ENCODE measurements around the gene WDR33. TPM values are rescaled to one million over a fixed set of nuclear protein-coding genes. Genes with fewer than 3 reads are reported as not detected.
"Not testable (repeated sequence)": the region's sequence is repeated elsewhere in the genome, so short reads cannot be mapped to it uniquely, and the experiment has no call there.

The WDR33 gene
- total and polyA plus RNA-seq, 4 donors, result 8.2 to 37.5 (median 22.4) TPM

GRCh38 chr2:127776122-127776780 is 34.7 kb downstream of the WDR33 start (continued):
- TF ChIP-seq CTCF (IDR thresholded peaks at IDR 0.05; ENCODE audit: low read depth, low read length, missing input control) (no peak), JUND (IDR thresholded peaks at IDR 0.05) (no peak), SP1 (IDR thresholded peaks at IDR 0.05) (no peak), TAF1 (conservative IDR thresholded peaks at IDR 0.05) (no peak), EGR1 (IDR thresholded peaks at IDR 0.05; ENCODE audit: low read depth in 2 of 2) (no peak), GABPA (IDR thresholded peaks at IDR 0.05 in 1 of 2, conservative IDR thresholded peaks at IDR 0.05 in 1 of 2) (no peak)

- no peaks in the 10 kb centered on the region for H3K27me3 ChIP-seq (ENCODE audit: control insufficient read depth in 4 of 4, insufficient read depth in 4 of 4, low read length in 3 of 4)
- H3K4me1 ChIP-seq (ENCODE audit: control insufficient read depth in 4 of 4, insufficient read depth in 4 of 4, low read length in 3 of 4), result peaks cover 0 to 3% (median 1%) of the 10 kb centered on the region in 4 donors
- WGBS, result 96% methylated on average over 2 of the region's 2 CpGs
- peaks cover 2 to 11% (median 9%) of the 10 kb centered on the region in 4 donors for H3K36me3 ChIP-seq (ENCODE audit: control insufficient read depth in 4 of 4, insufficient read depth in 3 of 4, low read depth in 1 of 4, low read length in 3 of 4)
- no peak for DNase-seq (ENCODE audit: low spot score)
- no peak overlapping the region for H3K4me3 ChIP-seq (ENCODE audit: low read depth in 1 of 3, low read length in 3 of 3)
- no peak overlapping the region for H3K9ac ChIP-seq (ENCODE audit: low read depth in 1 of 2, low read length in 2 of 2)
- H3K9me3 ChIP-seq (ENCODE audit: control insufficient read depth in 4 of 4, low read length in 3 of 4), result no peaks in the 10 kb centered on the region
- no peak overlapping the region for H3K27ac ChIP-seq (ENCODE audit: low read depth in 1 of 2, low read length in 2 of 2)
- TF ChIP-seq RXRA (IDR thresholded peaks at IDR 0.05), result no peak
- TF ChIP-seq FOXA2 (IDR thresholded peaks at IDR 0.05), result no peak
These were observed 39.2 kb downstream of the WDR33 start for GRCh38 chr2:127771756-127772155.

- no peak for DNase-seq (ENCODE audit: low spot score)
- no peaks in the 10 kb centered on the region for H3K27me3 ChIP-seq (ENCODE audit: control insufficient read depth in 4 of 4, insufficient read depth in 4 of 4, low read length in 3 of 4)
- no peak overlapping the region for H3K4me3 ChIP-seq (ENCODE audit: low read depth in 1 of 3, low read length in 3 of 3)
- H3K27ac ChIP-seq (ENCODE audit: low read depth in 1 of 2, low read length in 2 of 2), result no peak overlapping the region
- 94% methylated on average over 9 of the region's 9 CpGs for WGBS
- H3K4me1 ChIP-seq (ENCODE audit: control insufficient read depth in 4 of 4, insufficient read depth in 4 of 4, low read length in 3 of 4), result no peaks in the 10 kb centered on the region
- peaks cover 3 to 13% (median 12%) of the 10 kb centered on the region in 4 donors for H3K36me3 ChIP-seq (ENCODE audit: control insufficient read depth in 4 of 4, insufficient read depth in 3 of 4, low read depth in 1 of 4, low read length in 3 of 4)
- H3K9ac ChIP-seq (ENCODE audit: low read depth in 1 of 2, low read length in 2 of 2), result no peak overlapping the region
- no peaks in the 10 kb centered on the region for H3K9me3 ChIP-seq (ENCODE audit: control insufficient read depth in 4 of 4, low read length in 3 of 4)
- no peak for TF ChIP-seq FOXA2 (IDR thresholded peaks at IDR 0.05)
These were observed 39.8 kb downstream of the WDR33 start for GRCh38 chr2:127770973-127771735.

GRCh38 chr2:127770534-127770933 is 40.4 kb downstream of the WDR33 start:
- H3K27ac ChIP-seq (ENCODE audit: low read depth in 1 of 2, low read length in 2 of 2); H3K27me3 ChIP-seq (ENCODE audit: control insufficient read depth in 4 of 4, insufficient read depth in 4 of 4, low read length in 3 of 4); H3K4me3 ChIP-seq (ENCODE audit: low read depth in 1 of 3, low read length in 3 of 3); H3K9me3 ChIP-seq (ENCODE audit: control insufficient read depth in 4 of 4, low read length in 3 of 4); H3K9ac ChIP-seq (ENCODE audit: low read depth in 1 of 2, low read length in 2 of 2); DNase-seq (ENCODE audit: low spot score); H3K4me1 ChIP-seq (ENCODE audit: control insufficient read depth in 4 of 4, insufficient read depth in 4 of 4, low read length in 3 of 4): not testable (repeated sequence)
- whole genome bisulfite sequencing, result 97% methylated on average over 6 of the region's 6 CpGs
- H3K36me3 ChIP-seq (ENCODE audit: control insufficient read depth in 4 of 4, insufficient read depth in 3 of 4, low read depth in 1 of 4, low read length in 3 of 4), result peaks cover 3 to 16% (median 13%) of the 10 kb centered on the region in 4 donors

Measured in liver (tissue), 9 donors.